NT2/D1 (cell line): Measurements from ENCODE around the gene FOLR1.
"Not testable (repeated sequence)": the region's sequence is repeated elsewhere in the genome, so short reads cannot be mapped to it uniquely, and the experiment has no call there.

Source experiments
- DNase-seq: peaks from one replicate; pipeline ENCODE4 v3.0.0-alpha.2; 2011; ENCODE audit warnings: low read depth, low spot score
- H3K27me3 ChIP-seq: 2 replicates; pipeline ENCODE4 v1.6.0; 2011; ENCODE audit warnings: mild to moderate bottlenecking; ENCODE audit not compliant: insufficient read length, insufficient read depth
- H3K36me3 ChIP-seq: 2 replicates; pipeline ENCODE4 v1.6.1; 2011; ENCODE audit warnings: mild to moderate bottlenecking, low read length, mixed read lengths; ENCODE audit not compliant: insufficient read depth, insufficient read length
- H3K4me1 ChIP-seq: 2 replicates; pipeline ENCODE4 v1.5.1; 2011; ENCODE audit not compliant: insufficient read depth, insufficient read length
- H3K4me3 ChIP-seq: 2 replicates; pipeline ENCODE4 v1.5.1; 2011; ENCODE audit warnings: low read depth; ENCODE audit not compliant: insufficient read length
- H3K9ac ChIP-seq: 2 replicates; pipeline ENCODE4 v1.6.0; 2011; ENCODE audit warnings: low read depth; ENCODE audit not compliant: insufficient read length
- H3K9me3 ChIP-seq: 2 replicates; pipeline ENCODE4 v1.5.1; 2011; ENCODE audit warnings: mild to moderate bottlenecking, low read length; ENCODE audit not compliant: insufficient read depth
- SUZ12 ChIP-seq: IDR thresholded peaks from 2 replicates; pipeline ENCODE4 v1.6.1; 2011; ENCODE audit not compliant: insufficient read length, insufficient read depth; ENCODE audit errors: extremely low read depth
- YY1 ChIP-seq: IDR thresholded peaks from 2 replicates; pipeline ENCODE4 v1.6.1; 2011; ENCODE audit not compliant: insufficient read length, insufficient read depth
- ZNF274 ChIP-seq: IDR thresholded peaks from 2 replicates; pipeline ENCODE4 v1.6.1; 2011; ENCODE audit warnings: mild to moderate bottlenecking, low read depth, low read length

The FOLR1 gene

DNA sequence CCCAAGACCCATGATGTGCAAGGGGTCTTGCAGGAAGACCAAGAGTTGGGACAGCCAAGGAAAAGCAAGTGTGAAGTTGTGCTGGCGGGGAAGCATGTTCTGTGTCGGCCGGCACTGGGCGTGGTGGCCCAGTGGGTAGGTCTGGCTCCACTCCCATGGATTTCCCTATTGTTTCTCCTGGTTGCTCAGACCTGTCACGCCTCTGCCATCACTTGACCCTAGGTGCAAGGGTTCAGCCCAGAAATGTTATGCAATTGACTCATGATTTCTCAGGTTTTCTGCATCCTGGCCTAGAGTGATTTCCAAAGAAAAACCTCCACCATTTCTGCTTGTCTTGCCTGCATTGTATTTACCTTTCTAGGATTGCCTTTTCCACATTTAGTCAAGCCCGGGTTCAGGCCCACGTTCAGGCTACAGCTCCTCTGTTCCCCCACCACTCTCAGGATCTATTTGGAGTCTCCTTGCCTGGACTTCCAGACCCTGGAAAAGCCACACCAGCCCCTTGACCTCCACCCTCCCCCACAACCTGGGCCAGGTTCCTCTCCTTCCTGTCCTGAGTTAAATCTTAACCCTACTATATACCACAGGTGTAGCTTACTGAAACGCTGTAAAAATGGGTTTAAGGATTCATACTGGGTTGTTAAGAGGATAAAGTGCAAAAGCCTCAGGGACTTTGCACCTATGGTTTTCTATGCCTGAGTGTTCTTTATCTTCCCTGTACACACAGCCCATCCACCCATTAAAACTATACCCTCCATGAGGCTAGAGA lies 17.5 kb upstream of the FOLR1 start:
- Histone ChIP-seq H3K4me1 (no peaks in the 10 kb centered on the region), H3K36me3 (no peaks in the 10 kb centered on the region), H3K9ac (no peak overlapping the region), H3K9me3 (no peaks in the 10 kb centered on the region), H3K4me3 (no peak overlapping the region), H3K27me3 (no peaks in the 10 kb centered on the region)
- TF ChIP-seq SUZ12 (no peak), ZNF274 (no peak)
- DNase-seq, result no peak

DNA sequence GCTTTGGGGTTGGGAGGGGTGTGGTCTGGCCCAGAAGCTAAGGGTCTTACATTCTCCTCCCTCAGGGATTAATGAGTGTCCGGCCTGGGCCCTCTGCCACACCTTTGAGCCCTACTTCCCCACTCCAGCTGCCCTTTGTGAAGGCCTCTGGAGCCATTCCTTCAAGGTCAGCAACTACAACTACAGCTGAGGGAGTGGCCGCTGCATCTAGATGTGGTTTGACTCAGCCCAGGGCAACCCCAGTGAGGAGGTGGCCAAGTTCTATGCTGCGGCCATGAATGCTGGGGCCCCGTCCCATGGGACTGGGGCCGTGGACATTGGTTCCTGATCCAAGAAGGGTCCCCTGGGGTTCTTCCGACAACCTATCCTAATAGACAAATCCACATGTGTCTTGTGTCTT lies 14.3 kb upstream of the FOLR1 start:
- TF ChIP-seq YY1, result no peak
- no peak for TF ChIP-seq SUZ12
- TF ChIP-seq ZNF274, result no peak
- H3K9me3 ChIP-seq, result no peaks in the 10 kb centered on the region
- H3K9ac ChIP-seq, result no peak overlapping the region
- H3K4me3 ChIP-seq, result no peak overlapping the region
- no peaks in the 10 kb centered on the region for H3K4me1 ChIP-seq
- no peaks in the 10 kb centered on the region for H3K27me3 ChIP-seq
- no peaks in the 10 kb centered on the region for H3K36me3 ChIP-seq
- no peak for DNase-seq

DNA sequence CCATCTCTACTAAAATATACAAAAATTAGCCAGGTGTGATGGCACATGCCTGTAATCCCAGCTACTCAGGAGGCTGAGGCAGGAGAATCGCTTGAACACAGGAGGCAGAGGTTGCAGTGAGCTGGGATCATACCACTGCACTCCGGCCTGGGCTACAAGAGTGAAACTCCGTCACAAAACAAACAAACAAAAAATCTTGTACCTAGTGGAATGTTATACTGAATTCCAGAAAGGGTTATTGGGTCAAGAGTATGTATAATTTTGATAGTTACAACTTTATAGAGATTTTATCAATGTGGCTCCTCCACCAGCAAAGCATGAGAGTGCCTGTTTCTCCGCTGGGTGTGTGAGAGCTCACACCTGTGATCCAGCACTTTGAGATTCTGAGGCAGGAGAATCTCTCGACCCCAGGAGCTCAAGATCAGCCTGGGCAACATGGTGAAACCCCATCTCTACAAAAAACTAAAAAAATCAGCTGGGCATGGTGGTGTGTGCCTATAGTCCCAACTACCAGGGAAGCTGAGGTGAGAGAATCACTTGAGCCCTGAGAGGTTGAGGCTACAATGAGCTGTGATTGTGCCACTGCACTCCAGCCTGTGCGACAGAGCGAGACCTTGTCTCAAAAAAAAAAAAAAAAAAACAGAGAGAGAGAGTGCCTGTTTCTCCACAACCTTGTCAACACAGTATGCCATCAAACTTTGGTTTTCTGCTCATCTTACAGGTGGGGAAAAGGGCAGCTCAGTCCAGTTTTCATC lies 12.7 kb upstream of the FOLR1 start:
- no peaks in the 10 kb centered on the region for H3K27me3 ChIP-seq
- H3K4me3 ChIP-seq, result no peak overlapping the region
- DNase-seq, result no peak
- no peaks in the 10 kb centered on the region for H3K4me1 ChIP-seq
- no peak overlapping the region for H3K9ac ChIP-seq
- TF ChIP-seq SUZ12 (no peak), YY1 (no peak), ZNF274 (no peak)
- H3K9me3 ChIP-seq, result no peaks in the 10 kb centered on the region
- H3K36me3 ChIP-seq, result no peaks in the 10 kb centered on the region

DNA sequence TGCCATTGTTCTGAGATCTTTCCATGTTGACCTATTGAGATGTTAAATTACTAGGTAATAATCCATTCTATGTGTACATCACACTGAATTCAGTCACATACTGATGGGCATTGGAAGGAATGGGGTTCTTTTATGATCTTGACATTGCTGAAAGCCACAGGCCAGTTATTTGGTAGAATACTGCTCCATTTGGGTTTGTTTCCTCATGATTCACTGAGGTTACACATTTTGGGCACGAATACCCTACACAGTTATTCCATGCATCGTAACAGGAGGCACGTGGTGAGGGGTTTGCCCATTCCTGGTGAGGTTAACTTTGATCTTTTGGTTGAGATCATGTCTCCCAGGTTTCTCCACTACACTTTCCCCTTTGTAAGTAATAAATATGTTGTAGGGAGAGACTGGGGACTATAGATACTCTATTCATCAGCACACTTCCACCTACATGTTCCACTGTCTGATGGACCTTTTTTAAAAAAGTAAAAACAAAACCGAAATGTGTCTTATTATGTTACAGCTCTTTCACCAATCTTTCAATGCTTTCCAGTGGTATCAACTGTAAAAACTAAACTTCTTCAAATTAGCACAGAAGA lies 12.0 kb upstream of the FOLR1 start:
- no peak overlapping the region for H3K9ac ChIP-seq
- no peaks in the 10 kb centered on the region for H3K36me3 ChIP-seq
- no peaks in the 10 kb centered on the region for H3K9me3 ChIP-seq
- no peaks in the 10 kb centered on the region for H3K27me3 ChIP-seq
- no peaks in the 10 kb centered on the region for H3K4me1 ChIP-seq
- DNase-seq, result no peak
- TF ChIP-seq SUZ12 (no peak), ZNF274 (no peak), YY1 (no peak)
- H3K4me3 ChIP-seq, result no peak overlapping the region

DNA sequence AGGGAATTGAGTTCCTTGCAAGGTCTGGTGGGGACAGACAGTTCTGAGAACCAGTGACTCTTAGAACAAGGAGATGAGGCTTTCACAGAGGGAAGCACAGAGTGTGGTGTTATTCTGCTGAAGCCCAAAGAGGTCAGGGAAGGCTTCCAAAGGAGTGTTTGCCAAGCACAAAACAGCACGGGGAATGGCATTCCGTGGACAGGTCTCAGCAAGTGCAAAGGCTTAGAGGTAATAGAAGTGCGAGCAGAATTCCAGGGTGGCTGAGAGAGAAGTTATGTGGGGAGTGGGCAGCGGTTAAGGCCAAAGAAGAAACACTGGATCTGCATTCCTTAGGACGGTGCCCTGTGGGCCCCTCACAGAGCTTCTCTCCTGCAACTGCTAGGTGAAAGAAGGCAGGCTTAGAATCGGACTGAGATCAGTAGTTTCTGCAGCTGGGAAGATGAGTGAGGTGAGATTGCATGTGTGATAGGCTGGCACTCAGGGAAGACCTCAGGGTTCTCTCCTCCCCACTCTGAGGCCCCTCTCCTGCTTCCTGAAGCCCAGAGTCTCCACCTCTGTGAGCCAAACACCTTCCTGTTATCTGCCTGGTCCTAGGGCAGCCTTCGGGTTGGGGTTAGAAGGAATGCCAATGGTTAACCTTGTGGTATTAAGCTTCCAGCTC lies 10.9 kb upstream of the FOLR1 start:
- not testable (repeated sequence) for H3K9me3 ChIP-seq, H3K36me3 ChIP-seq, H3K9ac ChIP-seq, H3K4me1 ChIP-seq, H3K27me3 ChIP-seq, H3K4me3 ChIP-seq, DNase-seq

DNA sequence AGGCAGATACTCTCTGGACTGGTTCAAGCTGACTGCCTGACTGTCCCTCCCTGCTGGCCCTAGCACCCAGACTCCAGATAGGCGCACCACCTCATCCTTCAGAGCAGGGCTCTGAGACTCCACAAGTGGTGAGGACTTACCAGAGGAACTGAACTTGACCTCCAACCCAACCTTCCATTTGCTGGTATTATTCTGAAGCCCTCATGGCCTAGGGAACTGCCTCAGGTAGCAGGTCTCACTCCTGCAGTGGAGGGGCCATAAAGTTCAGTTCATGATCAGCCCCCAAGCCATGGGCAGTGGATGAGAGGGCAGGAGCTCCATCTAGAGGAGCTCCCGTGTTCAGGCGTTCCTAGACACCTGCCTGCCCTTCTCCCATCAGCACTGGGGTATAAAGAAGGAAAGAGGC lies 10.4 kb upstream of the FOLR1 start:
- not testable (repeated sequence) for H3K4me1 ChIP-seq, H3K27me3 ChIP-seq, H3K4me3 ChIP-seq, DNase-seq, H3K36me3 ChIP-seq, H3K9ac ChIP-seq, H3K9me3 ChIP-seq

DNA sequence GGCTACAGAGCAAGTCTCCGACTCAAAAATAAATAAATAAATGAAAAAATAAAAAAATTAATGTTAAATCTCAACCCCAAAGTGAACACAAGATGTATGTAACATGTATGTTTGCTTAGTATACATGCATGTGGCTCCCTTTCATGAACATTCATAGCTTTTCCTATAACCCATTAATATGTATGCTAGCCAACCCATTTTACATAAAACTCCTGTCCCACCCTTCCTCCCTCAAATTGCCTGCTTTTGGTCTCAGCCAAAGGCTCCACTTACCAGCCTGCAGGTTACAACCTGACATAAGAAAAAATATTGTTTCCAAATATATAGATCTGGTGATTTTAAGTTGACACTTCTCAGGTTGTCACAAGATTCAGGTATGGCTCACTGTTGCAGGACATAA lies 3.7 kb upstream of the FOLR1 start:
- H3K4me1 ChIP-seq, result peaks cover 7% of the 10 kb centered on the region

More for the DNA sequence above, 3.7 kb upstream of the FOLR1 start:
- DNase-seq, result no peak
- Histone ChIP-seq H3K27me3 (no peaks in the 10 kb centered on the region), H3K9ac (no peak overlapping the region), H3K36me3 (no peaks in the 10 kb centered on the region), H3K4me3 (no peak overlapping the region), H3K9me3 (no peaks in the 10 kb centered on the region)
- no peak for TF ChIP-seq YY1
- TF ChIP-seq ZNF274, result no peak
- TF ChIP-seq SUZ12, result no peak
